K562 (cell line): ENCODE data around the gene ITGA2B. TPM values are rescaled to one million over a fixed set of nuclear protein-coding genes. Genes with fewer than 3 reads are reported as not detected.
"Not testable (repeated sequence)": the region's sequence is repeated elsewhere in the genome, so short reads cannot be mapped to it uniquely, and the experiment has no call there.

Experiments
- ATAC-seq: fragments of 200-7000 bp; cut with Tn5 transposase; 3 replicates; pipeline ENCODE4 v1.9.1; 2020; ENCODE audit warnings: moderate library complexity
- BruUV-seq: library from RNA; stranded (reverse); fragments of 400-500 nt; replicated peaks from 2 replicates; lab custom pipeline; 2021; lab: Mats Ljungman, UMichigan
- CTCF ChIA-PET: fragments of 300-600 bp; formaldehyde crosslinking; extraction: SDS; loops from one replicate; lab custom pipeline; 2021; ENCODE audit warnings: low intra/inter-chr PET ratio; lab: Yijun Ruan, JAX
- POLR2A ChIA-PET: fragments of 300-600, 350-650 bp; sonication (Branson Sonifier 250); formaldehyde crosslinking; extraction: SDS; loops from one replicate; lab custom pipeline; 2021; ENCODE audit warnings: antibody characterized with exemption, inconsistent platforms; lab: Yijun Ruan, JAX
- DNase-seq, 4 experiments: peaks; one replicate each; pipeline versions ENCODE4 v3.0.0 to v3.0.0-alpha.2; 2011 to 2018; ENCODE audit warnings: low spot score in 3 of 4, mixed read lengths in 3 of 4; ENCODE audit errors: extremely low read depth in 1 of 4
- FAIRE-seq: peaks from 2 replicates; lab custom pipeline; 2011; peaks lifted over from hg19 to GRCh38; lab: Jason Lieb, UNC
- H2AFZ ChIP-seq: 2 replicates; pipeline ENCODE4 v1.6.0; 2011; ENCODE audit warnings: low read depth, low read length, control low read depth, inconsistent platforms
- H3K27ac ChIP-seq: fragments of 200-600 bp; 3 replicates; pipeline ENCODE4 v1.8.0; 2011; ENCODE audit warnings: low read depth, mild to moderate bottlenecking, control low read depth, inconsistent platforms, low read length, moderate library complexity, mixed read lengths; ENCODE audit errors: extremely low read depth
- H3K27me3 ChIP-seq, 2 experiments: fragments of 300-600 bp in 1 of 2; 2 replicates in 1 of 2; 3 replicates in 1 of 2; pipeline versions ENCODE4 v1.6.0 to v1.8.0; 2011; ENCODE audit warnings: inconsistent platforms in 2 of 2, low read length in 2 of 2, mild to moderate bottlenecking in 1 of 2, mixed read lengths in 1 of 2, moderate library complexity in 1 of 2; ENCODE audit not compliant: control insufficient read depth in 2 of 2, insufficient read depth in 2 of 2
- H3K36me3 ChIP-seq: fragments of 300-600 bp; 3 replicates; pipeline ENCODE4 v1.8.0; 2011; ENCODE audit warnings: mild to moderate bottlenecking, low read length, inconsistent platforms; ENCODE audit not compliant: control insufficient read depth, insufficient read depth
- H3K4me1 ChIP-seq, 2 experiments: fragments of 200-600 bp in 1 of 2; replicated peaks in 1 of 2; 2 replicates in 1 of 2; 3 replicates in 1 of 2; pipeline versions ENCODE4 v1.5.1 to v1.8.0; 2011; ENCODE audit warnings: inconsistent platforms in 2 of 2, low read length in 2 of 2, mild to moderate bottlenecking in 1 of 2, mixed read lengths in 1 of 2, moderate library complexity in 1 of 2; ENCODE audit not compliant: control insufficient read depth in 2 of 2, insufficient read depth in 2 of 2
- H3K4me2 ChIP-seq: 2 replicates; pipeline ENCODE4 v1.6.1; 2011; ENCODE audit warnings: low read length, control low read depth, inconsistent platforms, mixed read lengths; ENCODE audit not compliant: insufficient read depth
- H3K4me3 ChIP-seq: fragments of 200-600 bp; sonication (generic), shearing (Covaris generic); 2 replicates; pipeline ENCODE4 v1.5.1; 2016; ENCODE audit warnings: control low read depth, inconsistent platforms
- H3K79me2 ChIP-seq: fragments of 200-600 bp; 3 replicates; pipeline ENCODE4 v1.8.0; 2011; ENCODE audit warnings: low read length, inconsistent platforms; ENCODE audit not compliant: control insufficient read depth, insufficient read depth
- H3K9ac ChIP-seq, 2 experiments: 2 replicates each; pipeline versions ENCODE4 v1.6.0 to v1.6.1; 2011; ENCODE audit warnings: low read depth in 2 of 2, low read length in 2 of 2, control low read depth in 1 of 2, inconsistent platforms in 1 of 2, mild to moderate bottlenecking in 1 of 2, mixed read lengths in 1 of 2; ENCODE audit not compliant: insufficient read depth in 1 of 2
- H3K9me1 ChIP-seq: one replicate; pipeline ENCODE4 v1.6.0; 2011; ENCODE audit warnings: inconsistent platforms, mild to moderate bottlenecking, low read length, moderate library complexity; ENCODE audit not compliant: control insufficient read depth, insufficient read depth
- H3K9me3 ChIP-seq: replicated peaks from 2 replicates; pipeline ENCODE4 v1.5.1; 2011; ENCODE audit warnings: low read depth, low read length, inconsistent platforms; ENCODE audit not compliant: control insufficient read depth, insufficient read depth
- H4K20me1 ChIP-seq: replicated peaks from 2 replicates; pipeline ENCODE4 v1.6.1; 2011; ENCODE audit warnings: low read length, inconsistent platforms, mixed read lengths; ENCODE audit not compliant: control insufficient read depth, insufficient read depth
- LARP7 ChIP-seq: fragments of 450-650 bp; IDR thresholded peaks from 2 replicates; pipeline ENCODE4 v1.6.1; 2016
- NFIC ChIP-seq: fragments of 450-650 bp; IDR thresholded peaks from 2 replicates; pipeline ENCODE4 v1.6.1; 2017; ENCODE audit warnings: mild to moderate bottlenecking, inconsistent platforms
- NFRKB ChIP-seq: fragments of 450-650 bp; IDR thresholded peaks from 2 replicates; pipeline ENCODE4 v1.6.1; 2016; ENCODE audit warnings: low read depth
- PHF21A ChIP-seq: fragments of 450-650 bp; IDR thresholded peaks from 2 replicates; pipeline ENCODE4 v1.6.1; 2017; ENCODE audit warnings: low read depth, borderline replicate concordance
- WGBS: fragments of 100-300 bp; shearing (Covaris generic); methylation state at CpG from one replicate; pipeline ENCODE4 v1.1.6; 2016; ENCODE audit warnings: low coverage, mixed read lengths; ENCODE audit not compliant: insufficient coverage; ENCODE audit errors: missing lambda C conversion rate; 5-methylcytosine and 5-hydroxymethylcytosine counted together
- in situ Hi-C: fragments of 300-500 bp; cut with MboI; formaldehyde crosslinking; loops from 4 replicates; pipeline ENCODE4 v1.15.0; 2018; ENCODE audit warnings: inconsistent platforms, mixed read lengths
- intact Hi-C: fragments of 100-400 bp; cut with micrococcal nuclease; formaldehyde crosslinking; loops from 2 replicates; pipeline ENCODE4 v1.14.2; 2022
- polyA plus RNA-seq, 8 experiments: library from polyadenylated mRNA; depleted of rRNA in 4 of 8; stranded (reverse) in 5 of 8; unstranded in 3 of 8; fragments of >200 nt; fragmentation: Nextera tagmentation in 2 of 8; fragmentation: Illumina TruSeq in 1 of 8; extraction: Ambion mirVana in 2 of 8; extraction: Trizol in 1 of 8; gene quantifications; 2 replicates each; pipeline versions ENCODE4 v1.2.1 to v1.2.3, GENCODE V29; 2011 to 2014; ENCODE audit warnings: inconsistent platforms in 1 of 8, missing spikeins in 1 of 8
- total RNA-seq, 7 experiments: library from RNA; depleted of rRNA in 6 of 7; stranded (reverse); fragments of >200 nt in 6 of 7; fragmentation: Illumina TruSeq in 2 of 7; extraction: Trizol in 2 of 7; gene quantifications; 2 replicates each; pipeline versions ENCODE4 v1.2.1 to v1.2.3, GENCODE V29; 2011 to 2021; ENCODE audit warnings: low replicate concordance in 1 of 7
- TF ChIP-seq, protein P1 (sequence below): fragments of 450-650 bp; formaldehyde crosslinking; IDR thresholded peaks from 2 replicates; pipeline ENCODE4 v1.4.0; 2020; ENCODE audit warnings: mild to moderate bottlenecking, moderate library complexity
- TF ChIP-seq, protein P2 (sequence below): sonication (generic); formaldehyde crosslinking; IDR thresholded peaks from 2 replicates; pipeline ENCODE4 v1.8.0; 2022; ENCODE audit warnings: missing genetic modification reagents, mild to moderate bottlenecking, borderline replicate concordance
- TF ChIP-seq, protein P3 (sequence below): IDR thresholded peaks from 2 replicates; pipeline ENCODE4 v1.6.1; 2011; ENCODE audit not compliant: insufficient read length; ENCODE audit errors: extremely low read depth

ITGA2B gene
- total and polyA plus RNA-seq, 9 of the 15 experiments (the other 6 are each of a cell fraction or from before 2014, with no cell fraction given) = 1.1 to 26.4 (median 5.6) TPM

DNA sequence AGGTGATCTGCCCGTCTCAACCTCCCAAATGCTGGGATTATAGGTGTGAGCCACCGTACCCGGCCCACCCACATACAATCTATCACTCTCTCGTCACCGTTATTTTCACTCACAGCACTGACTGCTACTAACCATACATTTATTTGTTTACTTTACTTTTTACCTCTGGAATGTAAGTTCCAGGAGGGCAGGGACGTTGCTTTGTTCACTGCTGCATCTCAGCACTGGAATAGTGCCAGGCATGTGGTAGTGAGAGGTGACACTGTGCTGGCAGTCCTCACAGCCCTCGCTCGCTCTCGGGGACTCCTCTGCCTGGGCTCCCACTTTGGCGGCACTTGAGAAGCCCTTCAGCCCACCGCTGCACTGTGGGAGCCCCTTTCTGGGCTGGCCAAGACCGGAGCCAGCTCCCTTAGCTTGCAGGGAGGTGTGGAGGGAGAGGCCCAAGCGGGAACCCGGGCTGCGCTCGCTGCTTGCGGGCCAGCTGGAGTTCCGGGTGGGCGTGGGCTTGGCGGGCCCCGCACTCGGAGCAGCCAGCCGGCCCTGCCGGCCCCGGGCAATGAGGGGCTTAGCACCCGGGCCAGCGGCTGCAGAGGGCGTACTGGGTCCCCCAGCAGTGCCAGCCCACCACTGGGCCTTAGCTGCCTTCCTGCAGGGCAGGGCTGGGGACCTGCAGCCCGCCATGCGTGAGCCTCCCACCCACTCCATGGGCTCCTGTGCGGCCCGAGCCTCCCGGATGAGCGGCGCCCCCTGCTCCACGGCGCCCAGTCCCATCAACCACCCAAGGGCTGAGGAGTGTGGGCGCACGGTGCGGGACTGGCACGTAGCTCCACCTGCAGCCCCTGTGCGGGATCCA, 20.8 kb downstream of the ITGA2B start:
- H2AFZ ChIP-seq, H3K36me3 ChIP-seq, H3K79me2 ChIP-seq, H3K9me1 ChIP-seq, BruUV-seq, H3K27me3 ChIP-seq, CTCF ChIA-PET, H3K9ac ChIP-seq, H3K9me3 ChIP-seq, H3K4me2 ChIP-seq, H3K4me1 ChIP-seq, FAIRE-seq, DNase-seq, ATAC-seq, H3K27ac ChIP-seq, H4K20me1 ChIP-seq, in situ Hi-C loops, H3K4me3 ChIP-seq, intact Hi-C loops: not testable (repeated sequence)
- POLR2A ChIA-PET = interaction anchor here (0.7 to 1.1 kb wide), 3 partner anchors 11 to 18 kb away, joined by 3 read pairs; no protein-coding TSS in a partner anchor
- 79% methylated on average over 26 of the region's 42 CpGs for WGBS
- peak; percentile 28; the same call in 1 of the 2 replicates for TF ChIP-seq NFIC

DNA sequence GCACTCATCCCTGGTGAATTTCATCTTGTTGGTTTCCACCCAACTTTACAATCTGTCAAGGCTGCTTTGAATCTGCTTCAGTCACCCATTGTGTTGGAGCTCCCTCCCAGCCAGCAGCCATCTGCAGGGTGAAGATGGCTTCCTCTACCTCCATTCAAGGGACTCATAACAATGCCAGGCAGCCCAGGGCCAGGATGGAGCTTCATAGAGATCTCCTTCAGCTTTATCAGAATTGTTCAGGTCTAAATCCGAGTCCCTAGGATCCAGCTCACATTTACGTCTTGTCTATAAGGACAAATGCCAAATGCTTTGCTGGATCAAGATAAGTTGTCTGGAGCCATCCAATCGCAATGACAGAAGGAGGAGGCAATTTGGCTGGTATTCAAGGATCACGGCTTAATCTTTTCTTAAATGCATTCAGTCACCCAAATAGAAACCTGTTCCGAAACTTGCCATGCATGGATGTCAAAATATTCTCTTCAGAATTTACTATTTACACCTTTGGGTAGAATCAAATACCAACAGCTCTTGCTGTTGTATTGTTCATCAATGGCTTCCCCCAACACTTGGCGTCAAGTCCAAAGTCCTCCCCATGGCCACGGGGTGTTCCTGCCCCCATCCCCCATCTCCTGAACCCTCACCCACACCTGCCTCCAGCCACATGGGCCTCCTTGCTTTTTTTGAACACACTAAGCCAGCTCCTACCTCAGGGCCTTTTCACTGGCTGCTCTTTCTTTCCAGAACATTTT, 22.0 kb downstream of the ITGA2B start:
- Histone ChIP-seq H3K27ac (no peak overlapping the region), H3K27me3 (no peaks in the 10 kb centered on the region; a peak in 1 of 5 replicates), H3K4me1 (peaks cover 5 to 19% of the 10 kb centered on the region in 2 experiments; a peak in 4 of 5 replicates), H3K36me3 (no peaks in the 10 kb centered on the region), H3K79me2 (no peaks in the 10 kb centered on the region), H2AFZ (peak overlapping the region; percentile 12; the same call in 1 of the 2 replicates), H3K4me3 (no peak overlapping the region), H3K4me2 (no peak overlapping the region; the same call in 1 of the 2 replicates), H3K9ac (no peak overlapping the region), H3K9me3 (no peaks in the 10 kb centered on the region), H3K9me1 (no peaks in the 10 kb centered on the region), H4K20me1 (no peaks in the 10 kb centered on the region)
- intact Hi-C loops = no loop called here
- no peak for FAIRE-seq
- BruUV-seq = no TSS peak
- in situ Hi-C loops = no loop called here
- WGBS = 8% methylated on average over 7 of the region's 7 CpGs
- DNase-seq = no peak
- ChIA-PET CTCF (no interaction called here), POLR2A (interaction anchor here (0.8 to 1.6 kb wide), 3 partner anchors 12 to 181 kb away, joined by 3 to 7 read pairs (median 4); partner anchors contain the start of gene TMUB2)
- ATAC-seq = no peak
- TF ChIP-seq LARP7 = no peak
- TF ChIP-seq, protein P1, sequence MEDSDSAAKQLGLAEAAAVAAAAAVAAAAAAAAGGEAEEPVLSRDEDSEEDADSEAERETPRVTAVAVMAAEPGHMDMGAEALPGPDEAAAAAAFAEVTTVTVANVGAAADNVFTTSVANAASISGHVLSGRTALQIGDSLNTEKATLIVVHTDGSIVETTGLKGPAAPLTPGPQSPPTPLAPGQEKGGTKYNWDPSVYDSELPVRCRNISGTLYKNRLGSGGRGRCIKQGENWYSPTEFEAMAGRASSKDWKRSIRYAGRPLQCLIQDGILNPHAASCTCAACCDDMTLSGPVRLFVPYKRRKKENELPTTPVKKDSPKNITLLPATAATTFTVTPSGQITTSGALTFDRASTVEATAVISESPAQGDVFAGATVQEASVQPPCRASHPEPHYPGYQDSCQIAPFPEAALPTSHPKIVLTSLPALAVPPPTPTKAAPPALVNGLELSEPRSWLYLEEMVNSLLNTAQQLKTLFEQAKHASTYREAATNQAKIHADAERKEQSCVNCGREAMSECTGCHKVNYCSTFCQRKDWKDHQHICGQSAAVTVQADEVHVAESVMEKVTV (CRISPR knock-in tag) = no peak
- no peak for TF ChIP-seq NFRKB
- TF ChIP-seq, protein P2, sequence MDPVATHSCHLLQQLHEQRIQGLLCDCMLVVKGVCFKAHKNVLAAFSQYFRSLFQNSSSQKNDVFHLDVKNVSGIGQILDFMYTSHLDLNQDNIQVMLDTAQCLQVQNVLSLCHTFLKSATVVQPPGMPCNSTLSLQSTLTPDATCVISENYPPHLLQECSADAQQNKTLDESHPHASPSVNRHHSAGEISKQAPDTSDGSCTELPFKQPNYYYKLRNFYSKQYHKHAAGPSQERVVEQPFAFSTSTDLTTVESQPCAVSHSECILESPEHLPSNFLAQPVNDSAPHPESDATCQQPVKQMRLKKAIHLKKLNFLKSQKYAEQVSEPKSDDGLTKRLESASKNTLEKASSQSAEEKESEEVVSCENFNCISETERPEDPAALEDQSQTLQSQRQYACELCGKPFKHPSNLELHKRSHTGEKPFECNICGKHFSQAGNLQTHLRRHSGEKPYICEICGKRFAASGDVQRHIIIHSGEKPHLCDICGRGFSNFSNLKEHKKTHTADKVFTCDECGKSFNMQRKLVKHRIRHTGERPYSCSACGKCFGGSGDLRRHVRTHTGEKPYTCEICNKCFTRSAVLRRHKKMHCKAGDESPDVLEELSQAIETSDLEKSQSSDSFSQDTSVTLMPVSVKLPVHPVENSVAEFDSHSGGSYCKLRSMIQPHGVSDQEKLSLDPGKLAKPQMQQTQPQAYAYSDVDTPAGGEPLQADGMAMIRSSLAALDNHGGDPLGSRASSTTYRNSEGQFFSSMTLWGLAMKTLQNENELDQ (CRISPR knock-in tag) = no peak
- no peak for TF ChIP-seq PHF21A
- TF ChIP-seq, protein P3, sequence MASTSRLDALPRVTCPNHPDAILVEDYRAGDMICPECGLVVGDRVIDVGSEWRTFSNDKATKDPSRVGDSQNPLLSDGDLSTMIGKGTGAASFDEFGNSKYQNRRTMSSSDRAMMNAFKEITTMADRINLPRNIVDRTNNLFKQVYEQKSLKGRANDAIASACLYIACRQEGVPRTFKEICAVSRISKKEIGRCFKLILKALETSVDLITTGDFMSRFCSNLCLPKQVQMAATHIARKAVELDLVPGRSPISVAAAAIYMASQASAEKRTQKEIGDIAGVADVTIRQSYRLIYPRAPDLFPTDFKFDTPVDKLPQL = no peak
